Adipose tissue (tissue), 3 donors: ENCODE results near the gene TIFAB. TPM values are rescaled to one million over a fixed set of nuclear protein-coding genes. Genes with fewer than 3 reads are reported as not detected.

Experiments
- H3K27ac ChIP-seq: one replicate; pipeline ENCODE4 v1.5.1; 2013; ENCODE audit warnings: low read depth, low read length
- WGBS, 3 donors: extraction: QIAGEN DNeasy Blood & Tissue Kit; methylation state at CpG; one replicate each; pipeline ENCODE4 v1.1.7; 2013; 5-methylcytosine and 5-hydroxymethylcytosine counted together
- polyA plus RNA-seq, 3 donors: library from polyadenylated mRNA; stranded (reverse); fragments of 200-250 nt; gene quantifications; one replicate each; pipeline ENCODE4 v1.2.3, GENCODE V29; 2013
- donor health status: healthy with polysubstance abuse.
- donor health status: Bipolar disorder and iron deficiency.
- donor health status: healthy.

TIFAB gene
- polyA plus RNA-seq, 3 donors: 0.01 TPM; not detected in 2

GRCh38 chr5:135448071-135448739 is 3.9 kb downstream of the TIFAB start:
- 68 to 83% (median 74%) methylated on average over 9 of the region's 9 CpGs for WGBS, 3 donors
- H3K27ac ChIP-seq: no peak overlapping the region

- 79 to 92% (median 88%) methylated on average over 5 of the region's 5 CpGs for WGBS, 3 donors
- H3K27ac ChIP-seq: no peak within 1 kb of the TSS
Measured at GRCh38 chr5:135447298-135447929, 4.7 kb downstream of the TIFAB start, which contains the start of gene DCANP1. Gene DCANP1 (minus strand): TSS chr5:135447348. CDS start chr5:135447108, 240 bp downstream.

GRCh38 chr5:135446615-135447014 is 5.5 kb downstream of the TIFAB start:
- WGBS, 3 donors: 38 to 80% (median 61%) methylated on average over 7 of the region's 7 CpGs
- no peak overlapping the region for H3K27ac ChIP-seq

- no peak overlapping the region for H3K27ac ChIP-seq
- 72 to 90% (median 85%) methylated on average over 9 of the region's 9 CpGs for WGBS, 3 donors
Measured at GRCh38 chr5:135446206-135446605, 5.9 kb downstream of the TIFAB start.

GRCh38 chr5:135445306-135445985 is 6.7 kb downstream of the TIFAB start:
- 80 to 91% (median 83%) methylated on average over 14 of the region's 14 CpGs for WGBS, 3 donors

GRCh38 chr5:135444881-135445280 is 7.3 kb downstream of the TIFAB start:
- WGBS, 3 donors: 81 to 92% (median 83%) methylated on average over 6 of the region's 6 CpGs
- no peak overlapping the region for H3K27ac ChIP-seq

More at GRCh38 chr5:135445306-135445985, 6.7 kb downstream of the TIFAB start:
- no peak overlapping the region for H3K27ac ChIP-seq

- 83 to 90% (median 87%) methylated on average over 13 of the region's 13 CpGs for WGBS, 3 donors
- no peak overlapping the region for H3K27ac ChIP-seq
Measured at GRCh38 chr5:135444360-135444759, 7.8 kb downstream of the TIFAB start.

GRCh38 chr5:135443161-135443960 is 8.8 kb downstream of the TIFAB start:
- 51 to 74% (median 66%) methylated on average over 6 of the region's 6 CpGs for WGBS, 3 donors
- H3K27ac ChIP-seq: no peak overlapping the region

- H3K27ac ChIP-seq: no peak overlapping the region
Measured at GRCh38 chr5:135442431-135443160, 9.6 kb downstream of the TIFAB start.

GRCh38 chr5:135441919-135442318 is 10.2 kb downstream of the TIFAB start:
- no peak overlapping the region for H3K27ac ChIP-seq

More at GRCh38 chr5:135442431-135443160, 9.6 kb downstream of the TIFAB start:
- WGBS, 3 donors: 77 to 86% (median 83%) methylated on average over 8 of the region's 8 CpGs

GRCh38 chr5:135441350-135441831 is 10.8 kb downstream of the TIFAB start:
- WGBS, 3 donors: 28 to 61% (median 31%) methylated on average over 11 of the region's 11 CpGs
- H3K27ac ChIP-seq: no peak overlapping the region

More at GRCh38 chr5:135441919-135442318, 10.2 kb downstream of the TIFAB start:
- WGBS, 3 donors: 73 to 89% (median 85%) methylated on average over 4 of the region's 4 CpGs

- WGBS, 3 donors: 59 to 67% (median 65%) methylated on average over 6 of the region's 6 CpGs
- no peak overlapping the region for H3K27ac ChIP-seq
Measured at GRCh38 chr5:135440916-135441315, 11.2 kb downstream of the TIFAB start.

GRCh38 chr5:135439231-135440205 is 12.6 kb downstream of the TIFAB start:
- no peak overlapping the region for H3K27ac ChIP-seq
- 70 to 78% (median 74%) methylated on average over 11 of the region's 11 CpGs for WGBS, 3 donors

- WGBS, 3 donors: 73 to 79% (median 76%) methylated on average over 10 of the region's 10 CpGs
- no peak overlapping the region for H3K27ac ChIP-seq
Measured at GRCh38 chr5:135438636-135439221, 13.4 kb downstream of the TIFAB start.

GRCh38 chr5:135437796-135438560 is 14.2 kb downstream of the TIFAB start:
- H3K27ac ChIP-seq: no peak overlapping the region
- WGBS, 3 donors: 50 to 64% (median 62%) methylated on average over 13 of the region's 13 CpGs

- no peak overlapping the region for H3K27ac ChIP-seq
- 52 to 72% (median 58%) methylated on average over 7 of the region's 7 CpGs for WGBS, 3 donors
Measured at GRCh38 chr5:135437422-135437795, 14.7 kb downstream of the TIFAB start.
